Rectal smooth muscle tissue (tissue), 1 donor: ENCODE measurements around the gene P2RY2.
"Not testable (repeated sequence)": the region's sequence is repeated elsewhere in the genome, so short reads cannot be mapped to it uniquely, and the experiment has no call there.

Experiments used
- H3K27ac ChIP-seq: one replicate; pipeline ENCODE4 v1.7.0; 2013; ENCODE audit warnings: low read depth, low read length, inconsistent platforms
- H3K27me3 ChIP-seq: one replicate; pipeline ENCODE4 v1.7.0; 2013; ENCODE audit warnings: low read length; ENCODE audit not compliant: control insufficient read depth, insufficient read depth
- H3K36me3 ChIP-seq: one replicate; pipeline ENCODE4 v1.7.0; 2013; ENCODE audit warnings: low read length; ENCODE audit not compliant: control insufficient read depth, insufficient read depth
- H3K4me1 ChIP-seq: one replicate; pipeline ENCODE4 v1.7.0; 2013; ENCODE audit warnings: low read length; ENCODE audit not compliant: control insufficient read depth, insufficient read depth
- H3K4me3 ChIP-seq: one replicate; pipeline ENCODE4 v1.7.0; 2013; ENCODE audit warnings: low read length
- H3K9ac ChIP-seq: one replicate; pipeline ENCODE4 v1.7.0; 2013; ENCODE audit warnings: low read length

Gene P2RY2

DNA sequence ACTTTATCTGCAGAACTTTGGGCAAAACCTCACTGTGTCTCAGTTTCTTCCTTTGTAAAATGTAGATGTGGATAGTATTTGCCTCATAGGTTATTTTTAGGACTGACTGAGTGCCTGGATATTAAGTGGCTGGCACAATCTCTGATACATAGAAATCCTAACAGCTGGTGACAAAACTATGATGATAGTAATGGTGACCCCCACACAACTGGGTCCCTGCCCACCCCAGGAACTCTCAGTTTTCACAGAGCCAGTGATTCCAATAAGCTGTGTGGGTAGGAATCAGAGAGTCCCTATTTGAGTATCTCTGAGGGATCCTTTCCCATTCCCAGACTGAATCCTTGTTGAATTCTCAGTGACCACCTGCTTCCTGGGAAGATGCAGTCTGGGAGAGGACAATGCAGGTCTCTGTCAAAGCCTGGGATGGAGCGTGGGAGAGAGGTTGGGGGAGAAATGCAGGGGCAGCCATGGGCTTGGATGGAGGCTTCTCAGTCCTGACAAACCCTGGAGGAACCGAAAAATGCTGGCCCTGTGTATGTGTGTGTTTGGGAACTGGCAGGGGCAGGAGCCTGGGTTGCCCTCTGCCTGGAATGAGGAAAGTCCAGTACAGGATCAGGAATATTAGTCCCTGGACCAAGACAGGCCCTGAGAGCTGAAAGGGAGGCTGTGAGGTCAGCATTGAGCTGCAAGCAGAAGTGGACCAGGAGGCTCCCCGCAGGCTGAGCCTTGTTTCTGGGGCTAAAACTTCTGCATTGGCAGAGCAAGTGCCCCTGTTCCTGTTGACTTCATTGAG lies 48.0 kb downstream of the P2RY2 start:
- no peak overlapping the region for H3K27ac ChIP-seq
- peaks cover 6% of the 10 kb centered on the region for H3K27me3 ChIP-seq
- no peaks in the 10 kb centered on the region for H3K4me1 ChIP-seq

DNA sequence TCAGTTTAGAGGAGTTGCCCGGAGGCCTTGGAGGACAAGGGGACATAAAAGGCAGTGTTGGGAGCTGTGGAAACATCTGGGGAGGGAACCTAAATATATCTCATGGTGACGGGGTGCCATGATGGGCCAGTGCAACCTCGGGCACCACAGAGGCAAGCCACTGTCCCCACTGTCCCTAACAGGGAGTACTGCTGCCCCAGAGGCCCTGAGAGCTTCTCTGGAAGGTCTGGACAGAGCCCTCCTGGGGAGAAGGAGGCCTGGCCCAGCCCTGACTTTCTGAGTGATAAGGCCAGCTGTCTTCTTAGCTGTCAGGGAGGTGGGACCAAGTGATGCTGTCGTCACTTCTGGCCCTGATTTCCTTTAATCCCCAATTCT lies 48.6 kb downstream of the P2RY2 start:
- H3K9ac ChIP-seq = no peak overlapping the region
- H3K4me3 ChIP-seq = no peak overlapping the region
- H3K27ac ChIP-seq = no peak overlapping the region

More for the DNA sequence above, 48.0 kb downstream of the P2RY2 start:
- Histone ChIP-seq H3K4me3 (no peak overlapping the region), H3K9ac (no peak overlapping the region), H3K36me3 (no peaks in the 10 kb centered on the region)

DNA sequence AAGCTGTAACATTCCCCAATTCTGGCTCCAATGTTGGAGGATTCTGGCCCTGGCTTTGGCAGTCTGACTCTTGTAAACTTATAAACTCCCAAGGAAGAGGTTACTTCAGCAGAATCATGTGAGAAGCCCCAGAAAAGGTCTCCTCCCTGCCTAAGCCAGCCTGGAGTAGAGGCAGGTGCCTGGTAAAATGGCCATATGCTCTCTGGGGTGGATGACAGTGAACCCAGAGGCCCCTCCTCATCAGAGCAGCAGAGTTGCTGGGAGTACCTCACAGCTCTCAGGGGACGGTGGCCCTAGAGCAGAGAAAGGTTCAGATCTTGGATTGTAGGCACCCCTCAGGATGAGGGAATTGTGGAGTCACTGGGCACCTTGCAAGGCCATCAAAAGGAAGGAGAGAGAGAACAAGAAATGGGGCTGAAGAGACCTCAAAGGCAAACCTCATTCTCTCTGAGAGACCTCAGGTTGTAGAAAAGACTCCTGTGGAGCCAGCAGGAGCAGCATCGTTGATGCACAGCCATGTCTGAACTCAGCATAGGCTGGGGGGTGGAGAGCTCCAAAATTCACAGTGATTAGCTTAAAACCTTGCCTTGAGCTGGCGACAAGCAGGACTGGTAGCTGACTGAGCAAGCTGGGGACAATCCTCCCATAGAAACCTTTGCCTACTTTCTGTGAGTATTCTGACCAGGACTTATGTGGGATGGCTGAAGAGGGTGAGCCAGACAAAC lies 49.2 kb downstream of the P2RY2 start:
- Histone ChIP-seq H3K27ac (no peak overlapping the region), H3K4me3 (no peak overlapping the region), H3K4me1 (no peaks in the 10 kb centered on the region), H3K36me3 (no peaks in the 10 kb centered on the region), H3K27me3 (peaks cover 6% of the 10 kb centered on the region), H3K9ac (no peak overlapping the region)

More for the DNA sequence above, 48.6 kb downstream of the P2RY2 start:
- no peaks in the 10 kb centered on the region for H3K36me3 ChIP-seq
- H3K27me3 ChIP-seq = peaks cover 6% of the 10 kb centered on the region
- H3K4me1 ChIP-seq = no peaks in the 10 kb centered on the region

DNA sequence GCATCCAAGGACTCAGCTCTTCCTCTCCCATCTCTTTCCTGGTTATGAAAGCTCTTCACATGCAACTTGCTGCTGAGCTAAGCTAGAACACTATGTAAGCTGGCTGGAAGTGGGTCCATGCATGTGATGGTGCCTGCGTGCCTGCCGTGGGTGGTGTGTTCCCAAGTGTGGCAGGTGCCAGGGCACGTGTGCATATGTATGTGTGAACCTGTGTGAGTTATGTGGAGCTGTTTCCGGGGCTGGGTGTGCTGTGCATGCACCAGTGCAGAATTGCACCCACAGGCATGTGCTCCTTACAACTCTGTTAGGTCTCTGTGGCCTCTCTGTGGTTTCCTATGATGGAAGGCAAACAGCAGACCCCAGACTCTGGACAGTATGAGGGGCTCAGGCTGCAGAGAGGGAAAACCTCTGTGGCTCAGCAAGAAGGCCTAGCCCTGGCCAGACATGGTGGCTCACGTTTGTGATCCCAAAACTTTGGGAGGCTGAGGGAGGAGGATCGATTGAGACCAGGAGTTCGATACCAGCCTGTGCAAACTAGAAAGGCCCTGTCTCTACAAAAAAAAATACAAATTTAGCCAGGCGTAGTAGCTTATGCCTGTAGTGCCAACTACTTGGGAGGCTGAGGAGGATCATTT lies 49.9 kb downstream of the P2RY2 start:
- H3K4me3 ChIP-seq = no peak overlapping the region
- H3K4me1 ChIP-seq = no peaks in the 10 kb centered on the region
- H3K9ac ChIP-seq = no peak overlapping the region
- no peak overlapping the region for H3K27ac ChIP-seq
- H3K36me3 ChIP-seq = no peaks in the 10 kb centered on the region
- peaks cover 3% of the 10 kb centered on the region for H3K27me3 ChIP-seq

DNA sequence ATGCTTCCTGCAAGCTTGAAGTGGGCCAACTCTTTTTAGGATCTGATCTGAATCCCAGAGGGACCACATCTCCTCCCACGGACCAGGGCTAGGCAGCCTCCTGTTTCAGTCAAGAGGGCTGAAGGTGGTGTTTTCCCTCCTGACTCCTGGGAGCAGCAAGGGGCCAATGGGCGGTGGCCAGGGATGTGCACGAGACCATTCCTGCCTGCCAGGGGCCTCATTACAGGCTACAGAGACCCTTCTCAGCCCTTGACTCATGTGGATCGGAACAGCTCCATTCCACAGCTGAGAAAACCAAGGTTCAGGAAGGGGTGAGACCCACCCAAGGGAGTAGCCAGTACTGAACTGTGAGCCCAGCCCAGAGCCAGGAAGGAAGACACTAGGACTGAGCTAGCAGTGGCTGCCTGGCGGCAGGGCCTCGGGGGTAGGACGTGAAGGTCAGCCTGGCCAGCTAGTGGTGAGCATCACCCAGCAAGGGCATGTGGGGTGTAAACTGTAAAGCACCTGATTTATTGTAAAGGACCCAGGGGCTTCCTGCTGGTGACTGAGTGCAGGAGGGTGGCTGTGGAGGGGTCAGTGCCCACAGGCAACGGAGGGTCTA lies 50.7 kb downstream of the P2RY2 start:
- Histone ChIP-seq H3K36me3 (no peaks in the 10 kb centered on the region), H3K4me1 (no peaks in the 10 kb centered on the region), H3K27me3 (peaks cover 2% of the 10 kb centered on the region), H3K27ac (no peak overlapping the region), H3K9ac (no peak overlapping the region), H3K4me3 (no peak overlapping the region)

DNA sequence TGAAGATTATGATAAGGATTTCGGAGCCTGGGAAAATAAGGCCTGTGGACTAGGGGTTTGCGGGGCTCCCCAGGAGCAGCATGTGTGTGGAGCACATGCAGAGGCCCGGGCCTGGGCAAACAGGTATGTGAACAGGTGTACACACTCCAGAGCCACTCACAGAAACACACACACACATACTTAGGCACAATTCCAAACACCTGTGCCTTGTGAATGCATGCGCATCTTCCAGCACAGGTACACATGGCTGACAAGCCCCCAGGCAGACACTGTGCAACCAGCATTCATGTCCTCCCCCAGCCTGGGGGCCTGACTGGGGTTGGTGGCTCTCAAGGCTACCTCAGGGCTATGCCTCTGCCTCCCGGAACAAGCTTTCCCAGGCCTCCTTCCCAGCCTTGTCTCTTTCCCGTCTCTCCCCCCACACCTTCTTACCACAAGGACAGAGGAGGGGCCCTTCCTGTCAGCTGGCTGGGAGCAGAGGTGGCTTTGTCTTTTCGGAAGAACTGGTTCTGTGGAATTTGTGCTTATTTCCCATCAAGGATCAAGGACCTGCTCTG lies 51.5 kb downstream of the P2RY2 start:
- Histone ChIP-seq H3K27me3 (peaks cover 2% of the 10 kb centered on the region), H3K27ac (no peak overlapping the region), H3K4me3 (no peak overlapping the region), H3K9ac (no peak overlapping the region), H3K4me1 (no peaks in the 10 kb centered on the region), H3K36me3 (no peaks in the 10 kb centered on the region)

DNA sequence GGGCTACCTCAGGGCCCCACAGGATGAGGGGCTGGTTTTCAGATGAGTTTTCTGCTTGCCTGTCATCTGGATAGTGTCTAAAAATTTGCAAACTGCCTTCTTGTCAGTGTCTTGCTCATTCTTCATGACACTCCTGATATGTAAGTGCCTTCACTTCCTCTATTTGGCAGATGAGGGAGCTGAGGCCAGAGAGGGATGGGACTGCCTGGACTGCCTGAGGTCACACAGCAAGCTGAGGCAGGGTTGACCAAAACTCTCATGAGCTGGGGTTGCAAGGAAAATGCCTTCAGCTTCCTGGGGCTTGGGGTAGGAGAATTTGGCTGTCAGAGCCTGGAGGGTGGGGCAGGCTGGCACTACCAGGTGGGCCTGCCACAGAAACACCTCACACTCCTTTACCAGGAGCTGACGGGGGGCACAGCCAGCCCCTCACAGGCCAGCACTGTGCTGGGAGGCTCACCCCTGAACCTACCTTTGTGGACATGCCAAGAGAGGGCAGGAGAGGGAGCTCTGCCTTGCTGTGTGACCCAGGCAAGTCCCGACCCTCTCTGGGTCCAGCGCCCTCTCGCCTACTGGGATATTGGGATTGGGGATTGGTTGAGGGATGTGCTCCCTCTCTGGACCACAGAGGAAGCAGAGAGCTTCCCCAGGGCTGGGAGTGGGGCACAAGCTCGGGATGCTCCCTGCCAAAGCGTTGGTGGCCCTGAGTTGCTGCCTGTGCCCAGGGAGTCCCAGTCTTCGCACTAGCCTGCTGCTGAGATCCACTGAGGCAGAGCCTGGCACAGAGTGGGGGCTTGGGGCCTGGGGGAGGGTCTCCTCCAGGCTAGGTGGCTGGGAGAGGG lies 52.2 kb downstream of the P2RY2 start:
- H3K4me3 ChIP-seq = no peak overlapping the region
- peaks cover 2% of the 10 kb centered on the region for H3K27me3 ChIP-seq
- H3K36me3 ChIP-seq = no peaks in the 10 kb centered on the region
- no peak overlapping the region for H3K9ac ChIP-seq
- H3K27ac ChIP-seq = no peak overlapping the region
- H3K4me1 ChIP-seq = no peaks in the 10 kb centered on the region

DNA sequence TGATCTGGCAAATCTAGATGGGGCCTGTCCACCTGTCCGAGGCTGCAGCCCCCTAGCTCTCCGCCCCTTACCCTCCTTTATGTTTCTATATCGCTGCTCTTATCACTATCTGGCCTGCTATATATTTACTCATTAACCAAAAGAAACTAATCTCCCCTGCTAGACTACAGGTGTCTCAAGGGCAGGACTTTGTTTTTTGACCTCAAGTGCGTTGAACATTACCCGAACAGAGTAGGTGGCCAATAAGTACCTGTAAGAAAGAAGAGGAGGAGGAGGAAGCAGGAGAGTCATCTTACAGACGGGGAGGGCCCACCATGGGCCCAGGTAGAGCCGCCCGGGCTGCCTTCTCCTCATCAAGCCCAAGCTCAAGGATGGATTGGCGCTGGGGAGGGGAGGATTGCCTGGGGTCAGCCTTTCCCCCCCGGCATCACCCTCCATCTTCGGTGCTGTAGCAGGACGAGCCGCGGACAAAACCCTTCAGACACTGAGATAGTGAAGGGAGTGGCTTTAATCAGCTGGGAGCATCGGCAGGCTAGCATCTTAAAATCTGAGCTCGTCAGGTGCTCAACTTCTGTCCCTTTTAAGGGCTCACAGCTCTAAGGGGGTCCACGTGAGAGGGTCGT lies 52.9 kb downstream of the P2RY2 start:
- H3K9ac ChIP-seq = no peak overlapping the region
- no peaks in the 10 kb centered on the region for H3K4me1 ChIP-seq
- H3K4me3 ChIP-seq = no peak overlapping the region
- peaks cover under 1% of the 10 kb centered on the region for H3K27me3 ChIP-seq
- H3K27ac ChIP-seq = no peak overlapping the region
- H3K36me3 ChIP-seq = no peaks in the 10 kb centered on the region

DNA sequence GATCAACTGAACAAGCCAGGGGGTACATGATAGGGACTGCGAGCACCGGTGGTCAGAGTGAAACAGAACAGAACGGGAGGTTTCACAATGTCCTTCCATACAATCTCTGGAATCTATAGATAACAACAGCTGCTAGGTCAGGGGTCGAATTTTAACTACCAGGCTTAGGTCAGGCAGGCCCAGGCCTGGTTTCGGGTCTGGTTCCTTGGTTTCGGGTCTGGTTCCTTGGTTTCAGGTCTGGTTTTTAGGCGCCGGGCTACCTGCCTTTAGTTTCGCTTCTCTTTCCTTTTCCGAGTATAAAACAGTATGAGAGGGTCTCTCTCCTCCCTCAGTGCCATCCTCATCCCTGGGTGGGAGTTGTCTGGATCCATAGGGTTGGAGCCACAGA lies 53.4 kb downstream of the P2RY2 start:
- not testable (repeated sequence) for H3K27me3 ChIP-seq, H3K9ac ChIP-seq, H3K4me1 ChIP-seq, H3K4me3 ChIP-seq, H3K36me3 ChIP-seq, H3K27ac ChIP-seq

DNA sequence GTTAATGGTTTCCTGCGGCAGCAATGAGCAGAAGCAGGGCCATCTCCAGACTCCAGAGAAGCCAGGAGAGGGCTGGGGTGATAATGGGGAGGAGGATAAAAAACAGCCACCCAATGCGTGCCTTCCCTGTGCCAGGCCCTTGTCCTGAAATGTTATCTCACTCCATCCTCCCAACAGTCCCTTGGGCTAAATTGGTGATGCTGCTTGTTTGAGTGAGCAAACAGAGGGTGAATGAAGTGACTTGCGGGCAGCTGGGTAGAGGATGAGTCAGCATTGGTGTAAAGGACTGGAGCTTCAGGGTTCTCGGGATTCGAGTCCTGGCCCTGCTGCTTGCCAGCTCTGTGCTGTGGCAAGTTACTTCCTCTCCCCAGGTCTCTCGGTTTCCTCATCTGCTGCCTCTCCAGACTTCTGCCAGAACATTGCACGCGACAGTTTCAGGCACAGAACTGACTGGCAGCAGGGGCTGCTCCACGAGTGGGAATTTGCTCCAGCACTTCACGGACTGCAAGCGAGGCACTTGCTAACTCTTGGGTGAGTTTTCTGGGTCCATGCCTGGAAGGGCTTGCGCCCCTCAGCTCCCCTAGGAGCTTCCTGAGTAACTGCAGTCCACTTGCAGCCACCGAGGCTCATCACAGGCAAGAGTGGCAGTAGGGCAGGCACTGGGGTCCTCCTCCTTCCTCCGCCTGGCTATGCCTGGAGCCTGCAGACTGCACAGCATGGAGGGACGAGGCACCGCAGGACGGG lies 54.0 kb downstream of the P2RY2 start, which contains the start of gene P2RY6:
TSS of gene P2RY6 (plus strand) at position 403 of the 744 bp plus-strand sequence. CDS start 24,181 bp downstream, outside the sequence.
- H3K4me1 ChIP-seq = no peaks in the 10 kb centered on the region
- H3K36me3 ChIP-seq = no peaks in the 10 kb centered on the region
- H3K27ac ChIP-seq = no peak within 1 kb of the TSS
- H3K9ac ChIP-seq = no peak within 1 kb of the TSS
- H3K4me3 ChIP-seq = no peak within 1 kb of the TSS
- no peaks in the 10 kb centered on the region for H3K27me3 ChIP-seq

DNA sequence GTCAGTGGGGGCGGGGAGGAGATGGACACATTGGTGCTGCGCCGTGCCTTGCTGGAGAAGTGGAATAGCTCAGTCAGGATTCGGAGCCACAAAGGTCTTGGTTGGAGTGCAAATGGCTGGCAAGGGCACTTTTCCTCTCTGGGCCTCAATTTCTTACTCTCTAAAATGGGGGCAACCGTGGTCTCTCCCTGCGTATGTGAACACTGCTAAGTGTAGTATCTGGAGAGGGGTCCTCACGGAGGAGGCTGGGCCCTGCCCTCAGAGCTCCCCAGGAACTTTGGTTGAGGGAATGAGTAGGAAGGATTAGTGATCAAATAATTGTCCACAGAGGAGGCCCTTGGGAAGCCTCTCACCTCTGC lies 54.6 kb downstream of the P2RY2 start:
- Histone ChIP-seq H3K27me3 (no peaks in the 10 kb centered on the region), H3K4me1 (no peaks in the 10 kb centered on the region), H3K27ac (no peak overlapping the region), H3K36me3 (no peaks in the 10 kb centered on the region), H3K4me3 (no peak overlapping the region), H3K9ac (no peak overlapping the region)
